ENCODE measurements around the gene LAMC3.

DNA sequence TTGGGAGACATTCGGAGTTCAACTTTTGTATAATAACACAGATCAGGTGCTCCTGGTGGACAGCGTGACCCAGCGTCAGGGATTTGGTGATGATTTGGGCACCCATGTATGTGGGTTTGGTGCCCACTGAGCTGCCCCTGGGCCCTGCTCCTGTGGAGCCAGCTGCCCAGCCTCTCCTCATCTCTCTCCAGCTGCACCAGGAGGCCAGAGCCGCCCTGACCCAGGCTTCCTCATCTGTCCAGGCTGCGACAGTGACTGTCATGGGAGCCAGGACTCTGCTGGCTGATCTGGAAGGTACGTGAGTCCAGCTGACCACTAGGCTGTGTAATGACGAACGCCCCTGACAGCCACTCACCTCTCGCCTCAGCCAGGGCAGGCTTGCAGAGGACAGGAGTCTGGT is 72.9 kb downstream of the LAMC3 start:
- TF ChIP-seq ZNF384 (IDR thresholded peaks at IDR 0.05): no peak
- no peak for TF ChIP-seq LEF1 (IDR thresholded peaks at IDR 0.05; ENCODE audit: borderline replicate concordance)
- no peak for TF ChIP-seq FOXM1 (IDR thresholded peaks at IDR 0.05; ENCODE audit: borderline replicate concordance)
- no peak for TF ChIP-seq TARDBP (IDR thresholded peaks at IDR 0.05)
- TF ChIP-seq FOXK2 (IDR thresholded peaks at IDR 0.05): no peak
- TF ChIP-seq ELF4 (IDR thresholded peaks at IDR 0.05): no peak
- TF ChIP-seq BHLHE40 (IDR thresholded peaks at IDR 0.05; ENCODE audit: borderline replicate concordance): no peak
- TF ChIP-seq ARNT (IDR thresholded peaks at IDR 0.05): no peak
- TF ChIP-seq CTBP1 (IDR thresholded peaks at IDR 0.05; ENCODE audit: borderline replicate concordance): no peak
- TF ChIP-seq FOXA1 (IDR thresholded peaks at IDR 0.05): no peak
- TF ChIP-seq, protein P1, sequence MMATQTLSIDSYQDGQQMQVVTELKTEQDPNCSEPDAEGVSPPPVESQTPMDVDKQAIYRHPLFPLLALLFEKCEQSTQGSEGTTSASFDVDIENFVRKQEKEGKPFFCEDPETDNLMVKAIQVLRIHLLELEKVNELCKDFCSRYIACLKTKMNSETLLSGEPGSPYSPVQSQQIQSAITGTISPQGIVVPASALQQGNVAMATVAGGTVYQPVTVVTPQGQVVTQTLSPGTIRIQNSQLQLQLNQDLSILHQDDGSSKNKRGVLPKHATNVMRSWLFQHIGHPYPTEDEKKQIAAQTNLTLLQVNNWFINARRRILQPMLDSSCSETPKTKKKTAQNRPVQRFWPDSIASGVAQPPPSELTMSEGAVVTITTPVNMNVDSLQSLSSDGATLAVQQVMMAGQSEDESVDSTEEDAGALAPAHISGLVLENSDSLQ (IDR thresholded peaks at IDR 0.05): no peak
- no peak for TF ChIP-seq SP1 (IDR thresholded peaks at IDR 0.05)
- no peak for TF ChIP-seq HDGF (IDR thresholded peaks at IDR 0.05; ENCODE audit: borderline replicate concordance)

Measured in HEK293T (cell line).